SIG-M5 treated with dmso at 0.1 percent for 504 hours (cell line): ENCODE data around the gene HOXA9.

Experiments used
- DNase-seq: peaks from one replicate; lab custom pipeline; 2025; ENCODE audit not compliant: unreplicated experiment; lab: John Stamatoyannopoulos, UW

The HOXA9 gene

GRCh38 chr7:27154901-27155815, 10.2 kb downstream of the HOXA9 start:
- no peak for DNase-seq

GRCh38 chr7:27154369-27154768, 11.0 kb downstream of the HOXA9 start:
- no peak for DNase-seq

- no peak for DNase-seq
Observed at GRCh38 chr7:27153526-27153925, 11.8 kb downstream of the HOXA9 start.

- DNase-seq: no peak
Observed at GRCh38 chr7:27152816-27153442, 12.4 kb downstream of the HOXA9 start.

GRCh38 chr7:27151931-27152815, 13.2 kb downstream of the HOXA9 start, which contains the start of gene HOXA3:
TSS of gene HOXA3 (minus strand) at chr7:27152583. CDS start at chr7:27110640, 41,943 bp downstream.
- DNase-seq: no peak

GRCh38 chr7:27151341-27151930, 13.9 kb downstream of the HOXA9 start:
- no peak for DNase-seq

GRCh38 chr7:27150568-27151340, 14.6 kb downstream of the HOXA9 start:
- peak; percentile 61 for DNase-seq

- DNase-seq: no peak
Observed at GRCh38 chr7:27149842-27150567, 15.3 kb downstream of the HOXA9 start.

- no peak for DNase-seq
Observed at GRCh38 chr7:27148756-27149641, 16.3 kb downstream of the HOXA9 start.

- no peak for DNase-seq
Observed at GRCh38 chr7:27148031-27148755, 17.1 kb downstream of the HOXA9 start.

GRCh38 chr7:27147199-27148030, 17.9 kb downstream of the HOXA9 start, which contains the start of gene HOXA6:
TSS of gene HOXA6 (minus strand) at chr7:27147774. CDS start at chr7:27147749, 25 bp downstream.
- no peak for DNase-seq

GRCh38 chr7:27146491-27147198, 18.7 kb downstream of the HOXA9 start:
- DNase-seq: no peak

GRCh38 chr7:27145914-27146412, 19.4 kb downstream of the HOXA9 start:
- no peak for DNase-seq

GRCh38 chr7:27145165-27145913, 20.0 kb downstream of the HOXA9 start:
- no peak for DNase-seq

- no peak for DNase-seq
Observed at GRCh38 chr7:27144781-27145164, 20.6 kb downstream of the HOXA9 start.
